ENCODE results near the gene PLXND1. TPM values are rescaled to one million over a fixed set of nuclear protein-coding genes. Genes with fewer than 3 reads are reported as not detected.
"Not testable (repeated sequence)": the region's sequence is repeated elsewhere in the genome, so short reads cannot be mapped to it uniquely, and the experiment has no call there.

Gene PLXND1
- total RNA-seq, 3 donors from 2014 or later (not counting 1 experiment from before 2014, with no cell fraction given): 135 to 214 (median 189) TPM

GRCh38 chr3:129612534-129613366 is 6.3 kb upstream of the PLXND1 start:
- H3K27ac ChIP-seq (ENCODE audit: low read length): no peak overlapping the region
- H3K36me3 ChIP-seq (ENCODE audit: control insufficient read depth, insufficient read depth, low read length): no peaks in the 10 kb centered on the region
- intact Hi-C loops (cut with micrococcal nuclease): loop anchor here (5.0 kb wide), 1 partner anchor 35 kb away; no protein-coding TSS in a partner anchor
- no peak for ATAC-seq
- Mint-ChIP-seq H3K4me3 (no peak overlapping the region), H3K36me3 (no peaks in the 10 kb centered on the region), H3K4me1 (peaks cover 34 to 44% of the 10 kb centered on the region in 2 donors), H3K9me3 (no peaks in the 10 kb centered on the region), H3K27me3 (ENCODE audit: low read depth in 2 of 2) (peaks cover 0 to 8% of the 10 kb centered on the region in 2 donors), H3K27ac (no peak overlapping the region)
- DNase-seq: no peak
- H3K27me3 ChIP-seq (ENCODE audit: control insufficient read depth, insufficient read depth, low read length): no peaks in the 10 kb centered on the region
- no peak overlapping the region for H3K4me3 ChIP-seq (ENCODE audit: low read length)
- peaks cover 31% of the 10 kb centered on the region for H3K4me1 ChIP-seq (ENCODE audit: control insufficient read depth, insufficient read depth, low read length)
- H3K9me3 ChIP-seq (ENCODE audit: control insufficient read depth, insufficient read depth, low read length): no peaks in the 10 kb centered on the region
- no peak for TF ChIP-seq CTCF (IDR thresholded peaks at IDR 0.05)
- 74% methylated on average over 16 of the region's 16 CpGs for WGBS (ENCODE audit: insufficient coverage)

- Histone ChIP-seq H3K4me1 (ENCODE audit: control insufficient read depth, insufficient read depth, low read length) (peaks cover 37% of the 10 kb centered on the region), H3K4me3 (ENCODE audit: low read length) (no peak overlapping the region), H3K27me3 (ENCODE audit: control insufficient read depth, insufficient read depth, low read length) (no peaks in the 10 kb centered on the region), H3K36me3 (ENCODE audit: control insufficient read depth, insufficient read depth, low read length) (no peaks in the 10 kb centered on the region), H3K9me3 (ENCODE audit: control insufficient read depth, insufficient read depth, low read length) (no peaks in the 10 kb centered on the region), H3K27ac (ENCODE audit: low read length) (no peak overlapping the region)
- Mint-ChIP-seq H3K4me3 (no peak overlapping the region), H3K27ac (peak overlapping the region in 1 of 2 donors; percentile 83), H3K27me3 (ENCODE audit: low read depth in 2 of 2) (peaks cover 0 to 11% of the 10 kb centered on the region in 2 donors), H3K36me3 (no peaks in the 10 kb centered on the region), H3K4me1 (peaks cover 42 to 52% of the 10 kb centered on the region in 2 donors), H3K9me3 (no peaks in the 10 kb centered on the region)
- DNase-seq: no peak
- 76% methylated on average over 25 of the region's 25 CpGs for WGBS (ENCODE audit: insufficient coverage)
- no peak for TF ChIP-seq CTCF (IDR thresholded peaks at IDR 0.05)
- intact Hi-C loops (cut with micrococcal nuclease): loop anchor here (5.0 kb wide), 1 partner anchor 35 kb away; no protein-coding TSS in a partner anchor
- ATAC-seq: no peak
These were observed 5.5 kb upstream of the PLXND1 start for GRCh38 chr3:129611812-129612533.

DNA sequence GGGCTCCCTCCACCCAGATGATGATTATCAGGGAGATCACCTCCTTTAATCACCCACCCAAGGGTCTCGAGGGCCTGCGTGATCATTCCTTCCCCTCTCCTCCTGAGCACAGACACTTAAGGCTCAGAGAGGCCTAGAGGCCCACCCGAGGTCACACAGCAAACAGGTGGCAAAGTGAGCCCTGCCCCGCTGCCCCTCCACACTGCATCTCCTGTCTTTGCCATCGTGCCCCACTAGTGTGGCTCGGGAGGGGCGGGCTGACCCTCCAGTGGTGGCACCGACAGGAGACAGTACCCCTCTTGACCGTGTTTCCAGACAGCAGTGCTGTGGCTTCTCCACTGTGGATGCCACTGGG is 4.9 kb upstream of the PLXND1 start:
- ATAC-seq (no peak), DNase-seq (no peak)
- H3K9me3 ChIP-seq (ENCODE audit: control insufficient read depth, insufficient read depth, low read length): no peaks in the 10 kb centered on the region
- H3K4me1 ChIP-seq (ENCODE audit: control insufficient read depth, insufficient read depth, low read length): peaks cover 36% of the 10 kb centered on the region
- no peak overlapping the region for H3K4me3 ChIP-seq (ENCODE audit: low read length)
- Mint-ChIP-seq H3K27ac (peak overlapping the region in 1 of 2 donors; percentile 83), H3K36me3 (no peaks in the 10 kb centered on the region), H3K27me3 (ENCODE audit: low read depth in 2 of 2) (peaks cover 0 to 12% of the 10 kb centered on the region in 2 donors), H3K4me1 (peaks cover 44 to 55% of the 10 kb centered on the region in 2 donors), H3K9me3 (no peaks in the 10 kb centered on the region), H3K4me3 (peak overlapping the region; percentile 47)
- WGBS (ENCODE audit: insufficient coverage): 87% methylated on average over 9 of the region's 9 CpGs
- no peak overlapping the region for H3K27ac ChIP-seq (ENCODE audit: low read length)
- no peak for TF ChIP-seq CTCF (IDR thresholded peaks at IDR 0.05)
- H3K36me3 ChIP-seq (ENCODE audit: control insufficient read depth, insufficient read depth, low read length): no peaks in the 10 kb centered on the region
- intact Hi-C loops (cut with micrococcal nuclease): loop anchor here (5.0 kb wide), 1 partner anchor 34 kb away; no protein-coding TSS in a partner anchor
- H3K27me3 ChIP-seq (ENCODE audit: control insufficient read depth, insufficient read depth, low read length): no peaks in the 10 kb centered on the region

DNA sequence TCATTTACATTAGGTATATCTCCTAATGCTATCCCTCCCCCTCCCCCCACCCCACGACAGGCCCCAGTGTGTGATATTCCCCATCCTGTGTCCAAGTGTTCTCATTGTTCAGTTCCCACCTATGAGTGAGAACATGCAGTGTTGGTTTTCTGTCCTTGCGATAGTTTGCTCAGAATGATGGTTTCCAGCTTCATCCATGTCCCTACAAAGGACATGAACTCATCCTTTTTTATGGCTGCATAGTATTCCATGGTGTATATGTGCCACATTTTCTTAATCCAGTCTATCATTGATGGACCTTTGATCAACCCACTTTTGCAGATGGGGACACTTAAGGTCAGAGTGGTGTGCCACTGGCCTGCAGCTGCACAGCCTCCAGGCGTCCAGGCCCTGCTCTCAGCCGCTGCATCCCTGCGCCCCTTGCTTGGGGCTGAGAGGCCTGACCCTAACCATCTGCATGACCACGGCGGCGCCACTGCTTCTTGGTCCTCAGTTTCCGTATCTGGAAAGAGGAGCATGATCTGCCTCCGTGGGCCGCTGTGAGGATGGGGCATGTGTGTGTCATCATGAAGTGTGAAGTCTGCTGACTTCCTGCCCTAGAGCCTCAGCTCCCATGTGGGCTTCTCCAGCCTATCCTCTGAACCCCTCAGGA is 4.4 kb upstream of the PLXND1 start:
- WGBS (ENCODE audit: insufficient coverage): 85% methylated on average over 9 of the region's 11 CpGs
- H3K36me3 ChIP-seq (ENCODE audit: control insufficient read depth, insufficient read depth, low read length); H3K27me3 ChIP-seq (ENCODE audit: control insufficient read depth, insufficient read depth, low read length); H3K36me3 Mint-ChIP-seq; DNase-seq; H3K9me3 ChIP-seq (ENCODE audit: control insufficient read depth, insufficient read depth, low read length); H3K4me3 ChIP-seq (ENCODE audit: low read length); H3K27ac ChIP-seq (ENCODE audit: low read length); H3K9me3 Mint-ChIP-seq: not testable (repeated sequence)
- Mint-ChIP-seq H3K4me1 (peaks cover 44 to 52% of the 10 kb centered on the region in 2 donors), H3K27me3 (ENCODE audit: low read depth in 2 of 2) (peaks cover 0 to 12% of the 10 kb centered on the region in 2 donors), H3K27ac (peak overlapping the region in 1 of 2 donors; percentile 83), H3K4me3 (peak overlapping the region; percentile 47)
- ATAC-seq: peak; percentile 51 to 80 (median 65)
- intact Hi-C loops (cut with micrococcal nuclease): loop anchor here (5.0 kb wide), 1 partner anchor 34 kb away; no protein-coding TSS in a partner anchor
- peaks cover 36% of the 10 kb centered on the region for H3K4me1 ChIP-seq (ENCODE audit: control insufficient read depth, insufficient read depth, low read length)
